Hepatocyte (in vitro differentiated cells): ENCODE data around the gene OGDH. TPM values are rescaled to one million over a fixed set of nuclear protein-coding genes. Genes with fewer than 3 reads are reported as not detected.
"Not testable (repeated sequence)": the region's sequence is repeated elsewhere in the genome, so short reads cannot be mapped to it uniquely, and the experiment has no call there.

Source experiments
- DNase-seq: peaks from one replicate; pipeline ENCODE4 v3.0.0-alpha.2; 2016; ENCODE audit warnings: low spot score
- H2AFZ ChIP-seq: fragments of 200-600 bp; sonication (generic); 2 replicates; pipeline ENCODE4 v1.6.0; 2016; ENCODE audit warnings: antibody characterized with exemption, mild to moderate bottlenecking
- H3K27ac ChIP-seq: fragments of 200-600 bp; sonication (generic); 2 replicates; pipeline ENCODE4 v1.5.1; 2016; ENCODE audit warnings: mild to moderate bottlenecking
- H3K27me3 ChIP-seq: fragments of 200-600 bp; sonication (generic); 2 replicates; pipeline ENCODE4 v1.6.1; 2016
- H3K36me3 ChIP-seq: fragments of 200-600 bp; sonication (generic); replicated peaks from 2 replicates; pipeline ENCODE4 v1.5.1; 2016; ENCODE audit warnings: low read depth; ENCODE audit not compliant: insufficient read depth
- H3K4me1 ChIP-seq: fragments of 200-600 bp; sonication (generic); 2 replicates; pipeline ENCODE4 v1.5.1; 2016; ENCODE audit warnings: mild to moderate bottlenecking, moderate library complexity; ENCODE audit not compliant: insufficient read depth
- H3K4me2 ChIP-seq: fragments of 200-600 bp; sonication (generic); 2 replicates; pipeline ENCODE4 v1.6.0; 2016
- H3K4me3 ChIP-seq: fragments of 200-600 bp; sonication (generic); 2 replicates; pipeline ENCODE4 v1.5.1; 2016; ENCODE audit warnings: mild to moderate bottlenecking
- H3K79me2 ChIP-seq: fragments of 200-600 bp; sonication (generic); 2 replicates; pipeline ENCODE4 v1.6.0; 2017; ENCODE audit warnings: mild to moderate bottlenecking
- H3K9me2 ChIP-seq: fragments of 200-600 bp; sonication (generic); replicated peaks from 2 replicates; pipeline ENCODE4 v1.6.0; 2017; ENCODE audit warnings: mild to moderate bottlenecking; ENCODE audit not compliant: insufficient read depth
- H3K9me3 ChIP-seq: fragments of 200-600 bp; sonication (generic); 2 replicates; pipeline ENCODE4 v1.5.1; 2016; ENCODE audit warnings: low read depth, mild to moderate bottlenecking
- H4K20me1 ChIP-seq: fragments of 200-600 bp; sonication (generic); 2 replicates; pipeline ENCODE4 v1.6.0; 2016; ENCODE audit warnings: mild to moderate bottlenecking; ENCODE audit not compliant: insufficient read depth, poor library complexity, severe bottlenecking
- EZH2 ChIP-seq: fragments of 200-600 bp; sonication (generic); IDR thresholded peaks from 2 replicates; pipeline ENCODE4 v1.6.1; 2016; ENCODE audit warnings: antibody characterized with exemption, mild to moderate bottlenecking, borderline replicate concordance
- EZH2phosphoT487 ChIP-seq: fragments of 200-600 bp; sonication (generic); IDR thresholded peaks from one replicate; pipeline ENCODE4 v1.6.1; 2018; ENCODE audit warnings: antibody characterized with exemption, mild to moderate bottlenecking, low read depth, moderate library complexity; ENCODE audit not compliant: unreplicated experiment, severe bottlenecking
- WGBS: methylation state at CpG from one replicate; pipeline ENCODE4 v1.1.6; 2016; ENCODE audit warnings: low lambda C conversion rate; ENCODE audit errors: missing lambda C conversion rate; 5-methylcytosine and 5-hydroxymethylcytosine counted together
- polyA plus RNA-seq: library from polyadenylated mRNA; unstranded; fragments of >200 nt; fragmentation: Nextera tagmentation; extraction: Ambion mirVana; gene quantifications from 2 replicates; pipeline ENCODE4 v1.2.1, GENCODE V29; 2016
- total RNA-seq: library from RNA; depleted of rRNA; stranded (reverse); fragments of >200 nt; gene quantifications from 2 replicates; pipeline ENCODE4 v1.2.3, GENCODE V29; 2014
- TF ChIP-seq, protein P1 (sequence below): fragments of 200-600 bp; sonication (generic); IDR thresholded peaks from 2 replicates; pipeline ENCODE4 v1.5.1; 2016; ENCODE audit warnings: antibody characterized with exemption, mild to moderate bottlenecking; ENCODE audit not compliant: poor library complexity

OGDH gene
- total and polyA plus RNA-seq, 2 experiments from 2014 or later: 40.8 to 65.3 TPM

DNA sequence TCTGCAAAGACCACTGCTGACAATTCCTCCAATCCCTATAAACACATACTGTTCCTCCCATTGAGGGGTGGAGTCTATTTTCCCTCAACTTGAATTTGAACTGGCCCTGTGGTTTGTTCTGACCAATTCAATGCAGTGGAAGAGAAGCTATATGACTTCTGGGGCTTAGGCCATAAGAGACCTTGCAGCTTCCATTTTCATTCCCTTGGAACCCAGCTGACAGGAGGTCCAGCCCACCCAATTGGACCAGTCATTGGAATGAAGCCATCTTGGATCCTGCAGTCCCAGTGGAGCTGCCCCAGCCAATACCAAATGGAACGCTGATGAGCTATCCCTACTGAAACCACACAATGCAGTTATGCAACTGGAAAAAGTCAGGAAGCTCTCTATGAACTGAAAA, 15.5 kb upstream of the OGDH start:
- WGBS: 93% methylated on average over 1 of the region's 1 CpG
- TF ChIP-seq, protein P1, sequence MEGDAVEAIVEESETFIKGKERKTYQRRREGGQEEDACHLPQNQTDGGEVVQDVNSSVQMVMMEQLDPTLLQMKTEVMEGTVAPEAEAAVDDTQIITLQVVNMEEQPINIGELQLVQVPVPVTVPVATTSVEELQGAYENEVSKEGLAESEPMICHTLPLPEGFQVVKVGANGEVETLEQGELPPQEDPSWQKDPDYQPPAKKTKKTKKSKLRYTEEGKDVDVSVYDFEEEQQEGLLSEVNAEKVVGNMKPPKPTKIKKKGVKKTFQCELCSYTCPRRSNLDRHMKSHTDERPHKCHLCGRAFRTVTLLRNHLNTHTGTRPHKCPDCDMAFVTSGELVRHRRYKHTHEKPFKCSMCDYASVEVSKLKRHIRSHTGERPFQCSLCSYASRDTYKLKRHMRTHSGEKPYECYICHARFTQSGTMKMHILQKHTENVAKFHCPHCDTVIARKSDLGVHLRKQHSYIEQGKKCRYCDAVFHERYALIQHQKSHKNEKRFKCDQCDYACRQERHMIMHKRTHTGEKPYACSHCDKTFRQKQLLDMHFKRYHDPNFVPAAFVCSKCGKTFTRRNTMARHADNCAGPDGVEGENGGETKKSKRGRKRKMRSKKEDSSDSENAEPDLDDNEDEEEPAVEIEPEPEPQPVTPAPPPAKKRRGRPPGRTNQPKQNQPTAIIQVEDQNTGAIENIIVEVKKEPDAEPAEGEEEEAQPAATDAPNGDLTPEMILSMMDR: no peak
- H3K79me2 ChIP-seq: no peaks in the 10 kb centered on the region
- H3K9me3 ChIP-seq: no peaks in the 10 kb centered on the region
- no peaks in the 10 kb centered on the region for H4K20me1 ChIP-seq
- H3K36me3 ChIP-seq: no peaks in the 10 kb centered on the region
- no peaks in the 10 kb centered on the region for H3K4me1 ChIP-seq
- H3K4me3 ChIP-seq: no peak overlapping the region
- no peak overlapping the region for H3K27ac ChIP-seq
- no peaks in the 10 kb centered on the region for H3K9me2 ChIP-seq
- no peak overlapping the region for H2AFZ ChIP-seq
- no peak overlapping the region for H3K4me2 ChIP-seq
- H3K27me3 ChIP-seq: no peaks in the 10 kb centered on the region
- no peak for DNase-seq

DNA sequence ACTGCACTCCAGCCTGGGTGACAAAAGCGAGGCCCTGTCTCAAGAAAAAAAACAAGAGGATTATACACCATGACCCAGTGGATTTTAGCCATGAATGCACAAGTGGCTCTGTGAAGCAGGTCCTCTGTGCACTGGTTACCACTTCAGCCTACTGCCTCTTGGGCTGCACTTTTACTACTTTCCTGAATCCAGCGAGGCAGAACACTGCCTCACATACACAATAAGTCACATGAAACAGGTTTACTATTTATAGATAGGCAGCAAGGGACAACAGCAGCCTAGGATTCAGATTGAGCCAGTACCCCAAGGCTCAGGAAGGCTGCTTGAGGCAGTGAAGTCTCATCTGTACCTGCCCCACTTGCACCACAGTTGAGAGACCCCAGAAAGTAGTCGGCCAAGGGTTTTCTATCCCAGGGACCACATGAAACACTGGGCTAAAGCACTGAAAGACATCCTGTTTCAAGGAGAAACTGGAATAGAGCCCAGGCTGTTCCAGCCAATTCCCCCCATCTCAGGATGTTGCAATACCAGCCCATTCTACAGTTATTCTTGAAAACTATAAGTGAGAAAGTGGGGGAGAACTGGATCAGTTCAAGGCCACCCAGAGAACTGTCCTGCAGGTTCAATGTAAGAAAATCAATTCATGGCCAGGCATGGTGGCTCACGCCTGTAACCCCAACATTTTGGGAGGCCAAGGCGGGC, 10.3 kb upstream of the OGDH start:
- Histone ChIP-seq H3K4me3 (no peak overlapping the region), H3K4me2 (no peak overlapping the region), H3K79me2 (no peaks in the 10 kb centered on the region), H3K9me3 (no peaks in the 10 kb centered on the region), H2AFZ (no peak overlapping the region), H3K27me3 (no peaks in the 10 kb centered on the region), H4K20me1 (no peaks in the 10 kb centered on the region), H3K4me1 (no peaks in the 10 kb centered on the region), H3K36me3 (no peaks in the 10 kb centered on the region), H3K9me2 (no peaks in the 10 kb centered on the region), H3K27ac (no peak overlapping the region)
- 88% methylated on average over 5 of the region's 5 CpGs for WGBS
- TF ChIP-seq EZH2 (no peak), EZH2phosphoT487 (no peak)
- TF ChIP-seq, protein P1: no peak
- no peak for DNase-seq

DNA sequence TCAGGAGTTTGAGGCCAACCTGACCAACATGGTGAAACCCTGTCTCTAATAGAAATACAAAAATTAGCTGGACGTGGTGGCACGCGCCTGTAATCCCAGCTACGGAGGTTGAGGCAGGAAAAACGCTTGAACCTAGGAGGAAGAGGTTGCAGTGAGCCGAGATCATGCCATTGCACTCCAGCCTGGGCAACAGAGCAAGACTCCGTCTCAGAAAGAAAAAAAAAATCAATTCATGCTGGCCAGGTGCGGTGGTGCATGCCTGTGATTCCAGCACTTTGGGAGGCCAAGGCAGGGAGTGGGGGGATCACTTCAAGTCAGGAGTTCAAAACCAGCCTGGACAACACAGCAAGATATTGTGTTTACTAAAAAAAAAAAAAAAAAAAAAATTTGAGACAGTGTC, 9.2 kb upstream of the OGDH start:
- not testable (repeated sequence) for H3K4me1 ChIP-seq, H3K79me2 ChIP-seq, H2AFZ ChIP-seq, H4K20me1 ChIP-seq, DNase-seq, H3K9me2 ChIP-seq, H3K36me3 ChIP-seq, H3K9me3 ChIP-seq, H3K4me3 ChIP-seq, H3K27ac ChIP-seq, H3K4me2 ChIP-seq, H3K27me3 ChIP-seq
- 83% methylated on average over 8 of the region's 8 CpGs for WGBS

DNA sequence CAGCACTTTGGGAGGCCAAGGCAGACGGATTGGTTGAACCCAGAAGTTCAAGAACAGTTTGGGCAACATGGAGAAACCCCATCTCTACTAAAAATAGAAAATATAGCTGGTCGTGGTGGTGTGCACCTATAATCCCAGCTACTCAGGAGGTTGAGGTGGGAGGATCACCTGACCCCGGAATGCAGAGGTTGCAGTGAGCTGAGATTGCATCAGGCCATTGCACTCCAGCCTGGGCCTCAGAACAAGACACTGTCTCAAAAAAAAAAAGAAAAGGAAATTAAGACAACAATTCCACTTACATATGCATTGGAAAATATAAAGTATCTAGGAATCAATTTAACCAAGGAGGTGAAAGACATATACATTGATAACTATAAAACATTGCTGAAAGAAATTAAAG, 7.2 kb upstream of the OGDH start:
- no peak overlapping the region for H3K27ac ChIP-seq
- H3K36me3 ChIP-seq: no peaks in the 10 kb centered on the region
- H3K9me2 ChIP-seq: no peaks in the 10 kb centered on the region
- WGBS: 58% methylated on average over 3 of the region's 3 CpGs
- no peaks in the 10 kb centered on the region for H4K20me1 ChIP-seq
- no peak for TF ChIP-seq EZH2
- TF ChIP-seq EZH2phosphoT487: no peak
- TF ChIP-seq, protein P1: no peak
- no peaks in the 10 kb centered on the region for H3K27me3 ChIP-seq
- no peaks in the 10 kb centered on the region for H3K4me1 ChIP-seq
- H3K4me2 ChIP-seq: no peak overlapping the region
- no peaks in the 10 kb centered on the region for H3K9me3 ChIP-seq
- no peak overlapping the region for H3K4me3 ChIP-seq
- H3K79me2 ChIP-seq: no peaks in the 10 kb centered on the region
- no peak overlapping the region for H2AFZ ChIP-seq
- DNase-seq: no peak
